Subcutaneous abdominal adipose tissue (tissue), 5 donors: ENCODE data around the gene COL4A2.

Source experiments
- H3K27ac ChIP-seq: one replicate; pipeline ENCODE4 v1.7.0; 2013; ENCODE audit warnings: low read depth, mild to moderate bottlenecking, inconsistent platforms, low read length, moderate library complexity
- H3K27me3 ChIP-seq, 5 donors: one replicate each; pipeline ENCODE4 v1.7.0; 2013; ENCODE audit warnings: low read length in 5 of 5, inconsistent platforms in 1 of 5; ENCODE audit not compliant: control insufficient read depth in 5 of 5, insufficient read depth in 4 of 5
- H3K36me3 ChIP-seq, 5 donors: one replicate each; pipeline ENCODE4 v1.7.0; 2013; ENCODE audit warnings: low read length in 5 of 5; ENCODE audit not compliant: control insufficient read depth in 5 of 5, insufficient read depth in 5 of 5
- H3K4me1 ChIP-seq, 5 donors: one replicate each; pipeline ENCODE4 v1.7.0; 2013; ENCODE audit warnings: low read length in 5 of 5, mild to moderate bottlenecking in 3 of 5, moderate library complexity in 1 of 5; ENCODE audit not compliant: control insufficient read depth in 5 of 5, insufficient read depth in 5 of 5
- H3K4me3 ChIP-seq, 5 donors: one replicate each; pipeline ENCODE4 v1.7.0; 2013; ENCODE audit warnings: low read length in 5 of 5, low read depth in 1 of 5
- H3K9ac ChIP-seq, 5 donors: one replicate each; pipeline ENCODE4 v1.7.0; 2013; ENCODE audit warnings: low read length in 5 of 5, mild to moderate bottlenecking in 4 of 5, moderate library complexity in 3 of 5
- H3K9me3 ChIP-seq, 5 donors: one replicate each; pipeline ENCODE4 v1.7.0; 2013; ENCODE audit warnings: low read length in 5 of 5; ENCODE audit not compliant: control insufficient read depth in 5 of 5
- donor health status: healthy.
- donor health status: healthy.
- donor health status: healthy.
- donor health status: healthy.
- donor health status: healthy.

Gene COL4A2

DNA sequence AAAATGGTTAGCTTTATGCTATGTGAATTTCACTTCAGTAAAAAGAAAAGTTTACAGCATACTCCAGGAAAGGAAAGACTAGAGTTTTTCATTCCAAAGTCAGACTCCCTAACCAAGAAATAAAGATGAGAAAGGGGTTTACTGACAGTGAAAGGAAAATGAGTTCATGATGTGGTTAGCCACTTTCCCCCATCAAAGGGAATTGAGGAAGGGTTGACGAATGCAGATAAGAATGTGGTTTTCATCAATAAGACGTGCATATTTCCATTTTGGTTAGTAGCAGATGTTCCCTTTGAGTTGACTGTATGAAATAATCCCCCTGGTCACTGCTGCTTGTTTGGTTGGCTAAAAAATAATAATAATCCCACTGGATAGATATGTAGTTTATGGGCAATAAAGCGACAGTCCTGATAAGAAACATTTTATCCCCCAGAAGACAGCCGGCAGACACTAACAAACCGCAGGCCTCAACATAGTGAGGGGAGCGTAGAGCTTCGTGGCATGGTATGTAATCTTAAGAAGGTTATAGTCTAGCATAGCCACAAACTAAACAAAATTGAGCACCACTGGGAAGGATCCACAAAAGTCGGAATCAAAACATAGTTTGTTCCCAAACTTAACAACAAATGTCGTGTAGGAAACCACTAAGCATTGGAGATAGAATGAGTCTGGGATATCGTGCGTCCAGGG is 114.8 kb downstream of the COL4A2 start:
- Histone ChIP-seq H3K27me3 (no peaks in the 10 kb centered on the region), H3K9ac (peak overlapping the region in 1 of 5 donors; percentile 37), H3K27ac (peak overlapping the region; percentile 99), H3K36me3 (peaks cover 5 to 42% (median 17%) of the 10 kb centered on the region in 5 donors), H3K4me1 (peaks cover 13 to 57% (median 50%) of the 10 kb centered on the region in 5 donors), H3K4me3 (no peak overlapping the region), H3K9me3 (no peaks in the 10 kb centered on the region)

GRCh38 chr13:110422913-110423688 is 116.0 kb downstream of the COL4A2 start:
- no peaks in the 10 kb centered on the region for H3K27me3 ChIP-seq
- H3K36me3 ChIP-seq: peaks cover 10 to 47% (median 19%) of the 10 kb centered on the region in 5 donors
- H3K4me1 ChIP-seq: peaks cover 8 to 46% (median 37%) of the 10 kb centered on the region in 5 donors
- H3K27ac ChIP-seq: peak overlapping the region; percentile 99
- H3K9ac ChIP-seq: peak overlapping the region in 3 of 5 donors; percentile 2 to 37 (median 29)
- H3K4me3 ChIP-seq: no peak overlapping the region
- H3K9me3 ChIP-seq: no peaks in the 10 kb centered on the region

- peaks cover 8 to 39% (median 31%) of the 10 kb centered on the region in 5 donors for H3K4me1 ChIP-seq
- H3K9ac ChIP-seq: no peak overlapping the region
- no peak overlapping the region for H3K4me3 ChIP-seq
- peak overlapping the region; percentile 66 for H3K27ac ChIP-seq
- H3K9me3 ChIP-seq: no peaks in the 10 kb centered on the region
- peaks cover 13 to 54% (median 26%) of the 10 kb centered on the region in 5 donors for H3K36me3 ChIP-seq
- H3K27me3 ChIP-seq: no peaks in the 10 kb centered on the region
These were observed 116.7 kb downstream of the COL4A2 start for GRCh38 chr13:110423689-110424302.

DNA sequence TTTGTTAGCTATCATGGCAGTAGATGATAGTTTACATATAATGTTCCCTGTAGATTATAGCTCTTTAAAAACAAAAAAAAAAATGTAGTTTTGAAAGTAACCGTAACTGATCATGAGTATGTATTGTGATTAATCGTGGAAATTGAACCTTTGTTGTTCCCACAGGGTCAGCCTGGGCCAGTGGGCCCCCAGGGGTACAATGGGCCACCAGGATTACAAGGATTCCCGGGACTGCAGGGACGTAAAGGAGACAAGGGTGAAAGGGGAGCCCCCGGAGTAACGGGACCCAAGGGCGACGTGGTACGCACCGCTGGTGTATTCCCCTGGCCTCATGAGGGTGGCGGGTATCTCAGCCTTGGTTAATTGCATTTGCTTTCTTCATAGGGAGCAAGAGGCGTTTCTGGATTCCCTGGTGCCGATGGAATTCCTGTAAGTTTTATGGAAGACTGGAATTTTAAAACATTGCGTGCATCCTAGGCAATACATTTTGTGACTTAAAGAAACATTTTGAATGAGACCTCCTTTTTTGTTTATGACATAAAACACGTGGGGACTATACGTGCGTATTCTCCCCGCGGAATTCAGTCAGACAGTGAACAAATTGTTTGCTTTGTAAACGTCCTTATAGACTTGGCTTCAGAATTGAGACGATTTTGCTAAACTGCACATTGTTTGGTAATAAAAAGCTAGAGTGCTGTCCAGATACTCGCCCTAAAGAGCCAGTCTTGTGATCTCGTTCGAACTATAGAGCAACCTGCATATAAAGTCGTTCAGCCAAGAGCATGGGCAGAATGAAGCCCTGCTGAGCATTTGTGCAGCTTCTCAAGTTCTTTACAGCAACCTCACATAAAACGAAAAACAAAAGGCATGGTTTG is 117.7 kb downstream of the COL4A2 start:
- H3K27ac ChIP-seq: peak overlapping the region; percentile 66
- H3K27me3 ChIP-seq: no peaks in the 10 kb centered on the region
- H3K4me3 ChIP-seq: no peak overlapping the region
- H3K9me3 ChIP-seq: no peaks in the 10 kb centered on the region
- no peak overlapping the region for H3K9ac ChIP-seq
- H3K36me3 ChIP-seq: peaks cover 20 to 61% (median 35%) of the 10 kb centered on the region in 5 donors
- H3K4me1 ChIP-seq: peaks cover 6 to 29% (median 20%) of the 10 kb centered on the region in 5 donors

DNA sequence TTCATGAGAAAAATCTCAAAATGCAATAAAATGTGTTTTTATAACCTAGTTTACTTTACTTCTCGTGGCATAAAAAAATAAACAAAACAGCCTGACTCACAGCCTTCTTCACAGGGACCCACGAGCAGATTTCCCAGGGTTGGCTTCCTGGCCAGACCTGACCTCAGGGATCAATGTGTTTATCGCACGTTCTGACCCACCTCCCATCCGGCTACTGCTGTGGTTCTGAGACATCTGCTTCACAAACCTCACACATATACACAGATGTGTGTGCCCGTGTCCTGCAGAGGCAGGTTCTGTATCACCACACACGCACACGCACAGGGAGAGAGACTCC is 118.3 kb downstream of the COL4A2 start:
- H3K27ac ChIP-seq: peak overlapping the region; percentile 57
- no peaks in the 10 kb centered on the region for H3K27me3 ChIP-seq
- no peak overlapping the region for H3K9ac ChIP-seq
- H3K4me3 ChIP-seq: no peak overlapping the region
- H3K9me3 ChIP-seq: no peaks in the 10 kb centered on the region
- H3K4me1 ChIP-seq: peaks cover 6 to 24% (median 15%) of the 10 kb centered on the region in 5 donors
- peaks cover 22 to 62% (median 40%) of the 10 kb centered on the region in 5 donors for H3K36me3 ChIP-seq

- Histone ChIP-seq H3K4me3 (no peak overlapping the region), H3K9ac (no peak overlapping the region), H3K36me3 (peaks cover 17 to 70% (median 53%) of the 10 kb centered on the region in 5 donors), H3K27me3 (no peaks in the 10 kb centered on the region), H3K27ac (peak overlapping the region; percentile 57), H3K9me3 (no peaks in the 10 kb centered on the region), H3K4me1 (peaks cover 4 to 23% (median 10%) of the 10 kb centered on the region in 5 donors)
These were observed 119.7 kb downstream of the COL4A2 start for GRCh38 chr13:110426735-110427134.

- Histone ChIP-seq H3K27ac (no peak overlapping the region), H3K4me1 (peaks cover 7 to 32% (median 17%) of the 10 kb centered on the region in 5 donors), H3K27me3 (no peaks in the 10 kb centered on the region), H3K36me3 (peaks cover 17 to 73% (median 53%) of the 10 kb centered on the region in 5 donors), H3K4me3 (no peak overlapping the region), H3K9ac (no peak overlapping the region), H3K9me3 (no peaks in the 10 kb centered on the region)
These were observed 121.2 kb downstream of the COL4A2 start for GRCh38 chr13:110428313-110428712.

GRCh38 chr13:110430391-110431336 is 123.6 kb downstream of the COL4A2 start:
- H3K9me3 ChIP-seq: no peaks in the 10 kb centered on the region
- H3K4me1 ChIP-seq: peaks cover 7 to 28% (median 20%) of the 10 kb centered on the region in 5 donors
- H3K4me3 ChIP-seq: no peak overlapping the region
- H3K9ac ChIP-seq: no peak overlapping the region
- peaks cover 26 to 85% (median 65%) of the 10 kb centered on the region in 5 donors for H3K36me3 ChIP-seq
- H3K27me3 ChIP-seq: no peaks in the 10 kb centered on the region
- peak overlapping the region; percentile 80 for H3K27ac ChIP-seq
